HG03354 (cell line): Measurements from ENCODE around the gene CDH13.

Source experiments
- ATAC-seq: cut with Tn5 transposase; IDR thresholded peaks from one replicate; pipeline ENCODE4 v1.9.1; 2021; ENCODE audit warnings: mild to moderate bottlenecking; ENCODE audit not compliant: unreplicated experiment, poor library complexity, severe bottlenecking

The CDH13 gene

GRCh38 chr16:82681592-82681991 lies 54.8 kb downstream of the CDH13 start:
- no peak for ATAC-seq

- no peak for ATAC-seq
Measured at GRCh38 chr16:82682767-82683166, 56.0 kb downstream of the CDH13 start.

- ATAC-seq, result no peak
Measured at GRCh38 chr16:82684256-82684655, 57.5 kb downstream of the CDH13 start.

GRCh38 chr16:82685526-82685925 lies 58.8 kb downstream of the CDH13 start:
- no peak for ATAC-seq

GRCh38 chr16:82694239-82694874 lies 67.6 kb downstream of the CDH13 start:
- no peak for ATAC-seq

GRCh38 chr16:82695806-82696205 lies 69.0 kb downstream of the CDH13 start:
- ATAC-seq, result no peak

GRCh38 chr16:82699260-82699659 lies 72.5 kb downstream of the CDH13 start:
- no peak for ATAC-seq

GRCh38 chr16:82699711-82700495 lies 73.1 kb downstream of the CDH13 start:
- no peak for ATAC-seq

GRCh38 chr16:82700541-82701235 lies 73.9 kb downstream of the CDH13 start:
- no peak for ATAC-seq

GRCh38 chr16:82701442-82701955 lies 74.7 kb downstream of the CDH13 start:
- no peak for ATAC-seq

GRCh38 chr16:82703161-82703560 lies 76.4 kb downstream of the CDH13 start:
- no peak for ATAC-seq

GRCh38 chr16:82703871-82704768 lies 77.4 kb downstream of the CDH13 start:
- ATAC-seq, result no peak

GRCh38 chr16:82709987-82710386 lies 83.2 kb downstream of the CDH13 start:
- ATAC-seq, result no peak

GRCh38 chr16:82713778-82714177 lies 87.0 kb downstream of the CDH13 start:
- ATAC-seq, result no peak

GRCh38 chr16:82715160-82715559 lies 88.4 kb downstream of the CDH13 start:
- ATAC-seq, result no peak

GRCh38 chr16:82715833-82716232 lies 89.1 kb downstream of the CDH13 start:
- no peak for ATAC-seq

GRCh38 chr16:82716361-82716855 lies 89.6 kb downstream of the CDH13 start:
- no peak for ATAC-seq

GRCh38 chr16:82720414-82720813 lies 93.6 kb downstream of the CDH13 start:
- no peak for ATAC-seq

- no peak for ATAC-seq
Measured at GRCh38 chr16:82726306-82726705, 99.5 kb downstream of the CDH13 start.
